IMR-90 (cell line): ENCODE measurements around the gene RANBP3. TPM values are rescaled to one million over a fixed set of nuclear protein-coding genes. Genes with fewer than 3 reads are reported as not detected.

ENCODE experiments used
- ATAC-seq: fragments of 200-7000 bp; cut with Tn5 transposase; 2 replicates; pipeline ENCODE4 v1.9.1; 2020; ENCODE audit warnings: low read depth, mild to moderate bottlenecking, moderate library complexity
- BruUV-seq: library from RNA; stranded (reverse); fragments of 400-500 nt; replicated peaks from 2 replicates; lab custom pipeline; 2021; lab: Mats Ljungman, UMichigan
- CTCF ChIA-PET: fragments of 300-600 bp; formaldehyde crosslinking; extraction: SDS; loops from one replicate; lab custom pipeline; 2021; ENCODE audit warnings: antibody characterized with exemption; lab: Yijun Ruan, JAX
- POLR2A ChIA-PET: fragments of 300-600 bp; sonication (Branson Sonifier 250); formaldehyde crosslinking; loops from one replicate; lab custom pipeline; 2022; ENCODE audit warnings: antibody characterized with exemption; ENCODE audit not compliant: unreplicated experiment; lab: Charles Lee
- DNase-seq: peaks from one replicate; pipeline ENCODE4 v3.0.0; 2013
- H2AFZ ChIP-seq: replicated peaks from 2 replicates; pipeline ENCODE3; 2013; ENCODE audit warnings: low read length, mild to moderate bottlenecking; ENCODE audit not compliant: poor library complexity
- H2AK5ac ChIP-seq: 2 replicates; pipeline ENCODE4 v1.6.1; 2013; ENCODE audit warnings: low read depth, low read length, inconsistent platforms
- H2AK9ac ChIP-seq: replicated peaks from 2 replicates; pipeline ENCODE3; 2013; ENCODE audit warnings: mild to moderate bottlenecking, low read depth, low read length, moderate library complexity; ENCODE audit not compliant: poor library complexity
- H2BK120ac ChIP-seq: 2 replicates; pipeline ENCODE4 v1.6.1; 2013; ENCODE audit warnings: low read depth, low read length, inconsistent platforms
- H2BK15ac ChIP-seq: 3 replicates; pipeline ENCODE4 v1.6.1; 2013; ENCODE audit warnings: low read depth, low read length, inconsistent platforms
- H2BK20ac ChIP-seq: 2 replicates; pipeline ENCODE4 v1.6.1; 2013; ENCODE audit warnings: low read depth, mild to moderate bottlenecking, inconsistent platforms, low read length, moderate library complexity
- H2BK5ac ChIP-seq: 2 replicates; pipeline ENCODE4 v1.6.1; 2013; ENCODE audit warnings: mild to moderate bottlenecking, low read depth, low read length, inconsistent platforms; ENCODE audit not compliant: poor library complexity, severe bottlenecking
- H3K14ac ChIP-seq: replicated peaks from 2 replicates; pipeline ENCODE4 v1.6.1; 2013; ENCODE audit warnings: low read depth, low read length, inconsistent platforms
- H3K18ac ChIP-seq: 2 replicates; pipeline ENCODE4 v1.6.1; 2013; ENCODE audit warnings: low read depth, low read length, control low read depth
- H3K23ac ChIP-seq: 2 replicates; pipeline ENCODE4 v1.6.1; 2013; ENCODE audit warnings: low read depth, low read length, inconsistent platforms
- H3K27ac ChIP-seq: 2 replicates; pipeline ENCODE4 v1.5.1; 2013; ENCODE audit warnings: mild to moderate bottlenecking, control low read depth, low read length; ENCODE audit not compliant: insufficient read depth
- H3K27me3 ChIP-seq: 2 replicates; pipeline ENCODE4 v1.6.1; 2013; ENCODE audit warnings: low read length; ENCODE audit not compliant: control insufficient read depth, insufficient read depth
- H3K36me3 ChIP-seq: 2 replicates; pipeline ENCODE4 v1.6.1; 2013; ENCODE audit warnings: low read length, mixed read lengths; ENCODE audit not compliant: control insufficient read depth, insufficient read depth
- H3K4ac ChIP-seq: 2 replicates; pipeline ENCODE4 v1.6.1; 2013; ENCODE audit warnings: low read depth, low read length, inconsistent platforms
- H3K4me1 ChIP-seq: 2 replicates; pipeline ENCODE4 v1.6.1; 2013; ENCODE audit warnings: low read length, mixed read lengths; ENCODE audit not compliant: control insufficient read depth, insufficient read depth
- H3K4me2 ChIP-seq: 2 replicates; pipeline ENCODE4 v1.6.1; 2013; ENCODE audit warnings: low read depth, mild to moderate bottlenecking, control low read depth, low read length, moderate library complexity
- H3K4me3 ChIP-seq: 2 replicates; pipeline ENCODE4 v1.5.1; 2013; ENCODE audit warnings: low read depth, mild to moderate bottlenecking, control low read depth, low read length, moderate library complexity; ENCODE audit not compliant: insufficient read depth
- H3K56ac ChIP-seq: 2 replicates; pipeline ENCODE4 v1.6.1; 2013; ENCODE audit warnings: low read length, inconsistent platforms; ENCODE audit not compliant: insufficient read depth; ENCODE audit errors: extremely low read depth
- H3K79me1 ChIP-seq, 2 experiments: 2 replicates each; pipeline ENCODE4 v1.6.1; 2013; ENCODE audit warnings: low read length in 2 of 2, inconsistent platforms in 1 of 2, low read depth in 1 of 2
- H3K9ac ChIP-seq: 2 replicates; pipeline ENCODE4 v1.6.1; 2013; ENCODE audit warnings: low read depth, low read length, control low read depth
- H3K9me1 ChIP-seq: 2 replicates; pipeline ENCODE4 v1.6.1; 2013; ENCODE audit warnings: low read length, inconsistent platforms; ENCODE audit not compliant: insufficient read depth
- H3K9me3 ChIP-seq: 2 replicates; pipeline ENCODE4 v1.6.1; 2013; ENCODE audit warnings: low read length; ENCODE audit not compliant: control insufficient read depth, insufficient read depth
- H4K20me1 ChIP-seq: 2 replicates; pipeline ENCODE4 v1.6.1; 2013; ENCODE audit warnings: low read length, inconsistent platforms; ENCODE audit not compliant: insufficient read depth
- H4K5ac ChIP-seq: 2 replicates; pipeline ENCODE4 v1.6.1; 2013; ENCODE audit warnings: mild to moderate bottlenecking, low read depth, low read length, control low read depth
- H4K8ac ChIP-seq, 2 experiments: 2 replicates each; pipeline ENCODE4 v1.6.1; 2013; ENCODE audit warnings: low read depth in 2 of 2, low read length in 2 of 2, control low read depth in 1 of 2, inconsistent platforms in 1 of 2
- H4K91ac ChIP-seq: 2 replicates; pipeline ENCODE4 v1.6.1; 2013; ENCODE audit warnings: low read depth, low read length, inconsistent platforms; ENCODE audit not compliant: insufficient read depth
- CEBPB ChIP-seq: IDR thresholded peaks from 2 replicates; pipeline ENCODE4 v1.6.1; 2012; ENCODE audit warnings: low read depth, low read length, improper control_type of control experiment
- ELK1 ChIP-seq: fragments of 150-350 bp; IDR thresholded peaks from 2 replicates; pipeline ENCODE4 v1.6.1; 2016; ENCODE audit warnings: low read depth, mild to moderate bottlenecking, low read length, moderate library complexity, borderline replicate concordance
- FOS ChIP-seq: fragments of 150-350 bp; IDR thresholded peaks from 2 replicates; pipeline ENCODE4 v1.6.1; 2016; ENCODE audit warnings: low read depth, low read length
- MAZ ChIP-seq: IDR thresholded peaks from 2 replicates; pipeline ENCODE4 v1.6.1; 2012; ENCODE audit warnings: low read depth, mild to moderate bottlenecking, low read length, improper control_type of control experiment, moderate library complexity, borderline replicate concordance
- NFE2L2 ChIP-seq: fragments of 150-350 bp; IDR thresholded peaks from 2 replicates; pipeline ENCODE4 v1.6.1; 2016; ENCODE audit warnings: low read depth, mild to moderate bottlenecking, low read length
- POLR2A ChIP-seq: IDR thresholded peaks from 2 replicates; pipeline ENCODE4 v1.6.1; 2012; ENCODE audit warnings: mild to moderate bottlenecking, low read depth, low read length
- RCOR1 ChIP-seq: IDR thresholded peaks from 2 replicates; pipeline ENCODE4 v1.6.1; 2012; ENCODE audit warnings: mild to moderate bottlenecking, low read length, improper control_type of control experiment; ENCODE audit not compliant: insufficient replicate concordance
- RFX5 ChIP-seq: IDR thresholded peaks from 2 replicates; pipeline ENCODE4 v1.8.0; 2012; ENCODE audit warnings: low read depth, mild to moderate bottlenecking, low read length, moderate library complexity
- SMC3 ChIP-seq: fragments of 150-350 bp; IDR thresholded peaks from 2 replicates; pipeline ENCODE4 v1.6.1; 2016; ENCODE audit warnings: low read depth, mild to moderate bottlenecking, antibody characterized with exemption, low read length, moderate library complexity
- USF2 ChIP-seq: fragments of 150-350 bp; IDR thresholded peaks from 2 replicates; pipeline ENCODE4 v1.6.1; 2017; ENCODE audit warnings: mild to moderate bottlenecking, antibody characterized with exemption, low read length, low read depth
- WGBS, 2 experiments: methylation state at CpG; one replicate each; pipeline versions ENCODE4 v1.1.5 to v1.1.7; 2013; ENCODE audit warnings: missing lambda C conversion rate in 2 of 2; ENCODE audit not compliant: insufficient read length in 1 of 2; ENCODE audit errors: extremely low coverage in 2 of 2; 5-methylcytosine and 5-hydroxymethylcytosine counted together
- dilution Hi-C: fragments of 300-500 bp; cut with HindIII; formaldehyde crosslinking; loops from one replicate; pipeline ENCODE4 v1.14.3; 2018; ENCODE audit warnings: low sequenced_read_pairs; ENCODE audit not compliant: unreplicated experiment
- in situ Hi-C: fragments of 300-500 bp; cut with MboI; formaldehyde crosslinking; loops from 3 replicates; pipeline ENCODE4 v1.14.3; 2019; ENCODE audit warnings: low sequenced_read_pairs, inconsistent platforms, mixed read lengths
- intact Hi-C: fragments of 100-400 bp; cut with micrococcal nuclease; formaldehyde crosslinking; loops from 2 replicates; pipeline ENCODE4 v1.10.0; 2022
- polyA plus RNA-seq, 3 experiments: library from polyadenylated mRNA; depleted of rRNA; stranded (reverse); fragments of >200 nt; gene quantifications; 2 replicates each; pipeline ENCODE4 v1.2.3, GENCODE V29; 2012; ENCODE audit warnings: low replicate concordance in 1 of 3
- total RNA-seq: library from RNA; depleted of rRNA; stranded (reverse); fragments of >200 nt; gene quantifications from 2 replicates; pipeline ENCODE4 v1.2.3, GENCODE V29; 2012

Gene RANBP3
- total and polyA plus RNA-seq, 2 of the 4 experiments (the other 2 are of a cell fraction), result 42.5 to 111 TPM

DNA sequence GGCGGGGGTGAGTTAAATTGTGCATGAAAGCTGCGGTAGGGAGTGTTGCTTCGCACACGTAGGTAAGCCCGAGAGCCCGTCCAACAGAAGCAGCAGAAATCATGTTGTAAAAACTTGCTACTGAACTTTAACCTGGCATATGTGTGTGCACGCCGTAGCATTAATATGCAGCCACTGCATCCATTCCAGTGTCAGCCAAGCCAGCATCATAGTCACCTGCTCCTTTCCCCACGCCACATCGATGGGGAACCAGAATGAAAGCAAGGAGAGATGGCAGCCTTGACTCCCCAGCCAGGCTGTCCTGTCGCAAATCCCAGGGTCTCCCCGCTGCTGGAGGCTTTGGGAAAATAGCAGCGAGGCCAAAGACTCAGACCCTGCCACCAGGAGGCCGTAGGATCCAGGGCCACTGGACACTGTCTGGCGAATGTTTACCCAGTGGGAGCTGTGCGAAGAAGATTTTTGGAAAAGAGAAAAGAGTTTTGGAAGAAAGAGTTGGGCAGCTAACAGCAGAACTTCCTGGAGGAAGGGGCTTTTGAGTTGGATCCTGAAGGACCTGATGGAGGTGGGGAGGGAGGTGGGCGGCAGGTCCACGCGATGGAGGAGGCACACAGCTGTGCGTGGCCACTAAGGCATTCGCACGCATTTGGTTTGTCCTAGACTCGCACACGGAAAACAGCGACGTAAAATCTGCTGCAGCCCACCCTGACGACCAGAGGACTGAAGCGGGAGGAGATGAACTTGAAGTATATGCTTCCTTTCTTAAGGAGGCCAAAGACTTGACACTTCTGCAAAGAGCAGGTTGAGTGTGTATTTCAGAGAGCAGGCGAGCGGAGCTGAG is 48.7 kb upstream of the RANBP3 start:
- POLR2A ChIA-PET, result no interaction called here
- no peak for TF ChIP-seq FOS
- TF ChIP-seq CEBPB, result no peak
- TF ChIP-seq POLR2A, result no peak
- no peak for TF ChIP-seq NFE2L2
- TF ChIP-seq MAZ, result no peak
- no peak for TF ChIP-seq ELK1
- TF ChIP-seq SMC3, result no peak
- no peak for TF ChIP-seq RFX5
- TF ChIP-seq USF2, result no peak
- TF ChIP-seq RCOR1, result no peak
- 96% methylated on average over 18 of the region's 30 CpGs; no CpG with 5 or more reads in 1 of the 2 experiments for WGBS, 2 experiments
- DNase-seq (no peak), ATAC-seq (no peak)
- Histone ChIP-seq H3K9me1 (peaks cover 4% of the 10 kb centered on the region; the same call in 1 of the 2 replicates), H2BK20ac (no peak overlapping the region), H3K56ac (no peak overlapping the region), H3K4me3 (no peak overlapping the region), H4K5ac (no peak overlapping the region), H3K4me1 (peaks cover 9% of the 10 kb centered on the region), H2AK5ac (no peak overlapping the region), H2BK5ac (no peak overlapping the region), H3K9me3 (peaks cover 4% of the 10 kb centered on the region; the same call in 1 of the 2 replicates), H3K27me3 (no peaks in the 10 kb centered on the region), H4K8ac (no peak overlapping the region), H2BK15ac (no peak overlapping the region), H2BK120ac (no peak overlapping the region), H3K36me3 (no peaks in the 10 kb centered on the region), H2AFZ (no peak overlapping the region), H3K9ac (no peak overlapping the region), H3K4me2 (no peak overlapping the region), H3K23ac (no peak overlapping the region), H3K4ac (no peak overlapping the region), H3K27ac (no peak overlapping the region), H3K18ac (no peak overlapping the region), H4K20me1 (no peaks in the 10 kb centered on the region), H3K14ac (no peak overlapping the region), H3K79me1 (no peaks in the 10 kb centered on the region), H4K91ac (no peak overlapping the region), H2AK9ac (no peak overlapping the region)
- CTCF ChIA-PET, result interaction anchor here (0.5 kb wide), 1 partner anchor 129 kb away, joined by 3 read pairs; no protein-coding TSS in a partner anchor
- intact Hi-C loops (no loop called here), dilution Hi-C loops (no loop called here), in situ Hi-C loops (loop anchor here (10.0 kb wide), 1 partner anchor 222 kb away; the partner anchor contains the start of gene NRTN)
- no TSS peak for BruUV-seq
